ENCODE results near the gene COL4A3. TPM values are rescaled to one million over a fixed set of nuclear protein-coding genes. Genes with fewer than 3 reads are reported as not detected.

The COL4A3 gene
- total and polyA plus RNA-seq, 9 of the 15 experiments (the other 6 are each of a cell fraction or from before 2014, with no cell fraction given), result not detected

DNA sequence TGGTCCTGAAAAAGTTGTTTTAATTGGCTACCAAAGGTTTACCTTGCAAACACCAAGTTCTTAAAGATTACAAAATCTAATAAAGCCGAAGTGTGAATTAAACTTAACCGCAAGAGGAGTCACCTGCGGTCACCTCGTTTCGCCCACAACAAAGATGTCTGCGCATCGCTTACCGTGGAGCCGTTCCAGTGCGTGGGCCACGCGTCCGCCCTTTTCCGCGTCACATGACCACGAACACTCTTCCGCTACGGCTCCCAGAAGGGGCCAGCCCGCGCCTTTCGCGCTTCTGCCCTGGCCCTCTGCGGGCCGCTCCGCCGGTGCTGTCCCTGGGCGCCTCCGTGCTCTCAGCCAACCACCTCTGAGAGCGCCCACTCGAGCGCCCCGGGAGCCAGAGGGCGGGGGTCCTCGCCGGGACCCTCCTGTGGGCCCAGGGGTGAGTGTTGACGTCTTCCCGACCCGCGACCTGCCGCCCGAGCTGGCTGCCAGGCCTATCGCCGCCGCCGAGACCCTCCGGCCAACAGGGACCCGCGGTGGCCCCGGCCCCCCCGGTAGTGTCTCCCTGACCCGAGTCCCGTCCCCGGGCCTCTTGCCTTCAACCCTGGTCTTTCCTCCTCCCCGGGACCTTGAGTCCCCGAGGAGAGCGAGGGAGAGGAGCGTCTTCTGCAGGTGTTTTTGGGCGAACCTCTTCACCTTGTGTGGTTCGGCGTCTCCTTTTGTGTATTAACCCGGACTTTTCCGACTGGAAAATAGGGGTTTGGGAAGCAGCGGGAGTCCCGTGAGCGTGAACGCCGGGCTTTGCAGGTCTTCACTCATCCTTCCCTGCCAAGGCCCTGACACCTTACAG is 160.8 kb downstream of the COL4A3 start, which contains the start of gene MFF (continued):
- TF ChIP-seq ATF3 (IDR thresholded peaks at IDR 0.05), result 0 out of 2 replicates have a peak, but pooled peaks have one; percentile 7
- no peak for TF ChIP-seq ATF3 (CRISPR knock-in tag; conservative IDR thresholded peaks at IDR 0.05)
- TF ChIP-seq BHLHE40 (IDR thresholded peaks at IDR 0.05; ENCODE audit: low read length), result peak; percentile 66; the same call in 1 of the 2 replicates
- peak; percentile 45 for TF ChIP-seq SIN3B (IDR thresholded peaks at IDR 0.05; ENCODE audit: low read depth)
- TF ChIP-seq LCOR (CRISPR knock-in tag; IDR thresholded peaks at IDR 0.05), result no peak; the same call in 1 of the 2 replicates
- no peak for TF ChIP-seq ZNF75A (CRISPR knock-in tag; IDR thresholded peaks at IDR 0.05)
- TF ChIP-seq ZNF133 (CRISPR knock-in tag; IDR thresholded peaks at IDR 0.05), result no peak
- TF ChIP-seq, protein P1, sequence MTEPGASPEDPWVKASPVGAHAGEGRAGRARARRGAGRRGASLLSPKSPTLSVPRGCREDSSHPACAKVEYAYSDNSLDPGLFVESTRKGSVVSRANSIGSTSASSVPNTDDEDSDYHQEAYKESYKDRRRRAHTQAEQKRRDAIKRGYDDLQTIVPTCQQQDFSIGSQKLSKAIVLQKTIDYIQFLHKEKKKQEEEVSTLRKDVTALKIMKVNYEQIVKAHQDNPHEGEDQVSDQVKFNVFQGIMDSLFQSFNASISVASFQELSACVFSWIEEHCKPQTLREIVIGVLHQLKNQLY (CRISPR knock-in tag; conservative IDR thresholded peaks at IDR 0.05), result no peak
- TF ChIP-seq ZNF561 (CRISPR knock-in tag; conservative IDR thresholded peaks at IDR 0.05), result no peak
- TF ChIP-seq SMAD3 (CRISPR knock-in tag; conservative IDR thresholded peaks at IDR 0.05), result no peak
- TF ChIP-seq RUNX1 (IDR thresholded peaks at IDR 0.05; ENCODE audit: low read depth), result no peak
- TF ChIP-seq, protein P2, sequence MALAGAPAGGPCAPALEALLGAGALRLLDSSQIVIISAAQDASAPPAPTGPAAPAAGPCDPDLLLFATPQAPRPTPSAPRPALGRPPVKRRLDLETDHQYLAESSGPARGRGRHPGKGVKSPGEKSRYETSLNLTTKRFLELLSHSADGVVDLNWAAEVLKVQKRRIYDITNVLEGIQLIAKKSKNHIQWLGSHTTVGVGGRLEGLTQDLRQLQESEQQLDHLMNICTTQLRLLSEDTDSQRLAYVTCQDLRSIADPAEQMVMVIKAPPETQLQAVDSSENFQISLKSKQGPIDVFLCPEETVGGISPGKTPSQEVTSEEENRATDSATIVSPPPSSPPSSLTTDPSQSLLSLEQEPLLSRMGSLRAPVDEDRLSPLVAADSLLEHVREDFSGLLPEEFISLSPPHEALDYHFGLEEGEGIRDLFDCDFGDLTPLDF (CRISPR knock-in tag; IDR thresholded peaks at IDR 0.05), result peak; percentile 80; the same call in 1 of the 2 replicates
- TF ChIP-seq, protein P3, sequence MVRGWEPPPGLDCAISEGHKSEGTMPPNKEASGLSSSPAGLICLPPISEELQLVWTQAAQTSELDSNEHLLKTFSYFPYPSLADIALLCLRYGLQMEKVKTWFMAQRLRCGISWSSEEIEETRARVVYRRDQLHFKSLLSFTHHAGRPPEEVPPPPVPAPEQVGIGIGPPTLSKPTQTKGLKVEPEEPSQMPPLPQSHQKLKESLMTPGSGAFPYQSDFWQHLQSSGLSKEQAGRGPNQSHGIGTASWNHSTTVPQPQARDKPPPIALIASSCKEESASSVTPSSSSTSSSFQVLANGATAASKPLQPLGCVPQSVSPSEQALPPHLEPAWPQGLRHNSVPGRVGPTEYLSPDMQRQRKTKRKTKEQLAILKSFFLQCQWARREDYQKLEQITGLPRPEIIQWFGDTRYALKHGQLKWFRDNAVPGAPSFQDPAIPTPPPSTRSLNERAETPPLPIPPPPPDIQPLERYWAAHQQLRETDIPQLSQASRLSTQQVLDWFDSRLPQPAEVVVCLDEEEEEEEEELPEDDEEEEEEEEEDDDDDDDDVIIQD (CRISPR knock-in tag; IDR thresholded peaks at IDR 0.05), result no peak
- TF ChIP-seq, protein P4, sequence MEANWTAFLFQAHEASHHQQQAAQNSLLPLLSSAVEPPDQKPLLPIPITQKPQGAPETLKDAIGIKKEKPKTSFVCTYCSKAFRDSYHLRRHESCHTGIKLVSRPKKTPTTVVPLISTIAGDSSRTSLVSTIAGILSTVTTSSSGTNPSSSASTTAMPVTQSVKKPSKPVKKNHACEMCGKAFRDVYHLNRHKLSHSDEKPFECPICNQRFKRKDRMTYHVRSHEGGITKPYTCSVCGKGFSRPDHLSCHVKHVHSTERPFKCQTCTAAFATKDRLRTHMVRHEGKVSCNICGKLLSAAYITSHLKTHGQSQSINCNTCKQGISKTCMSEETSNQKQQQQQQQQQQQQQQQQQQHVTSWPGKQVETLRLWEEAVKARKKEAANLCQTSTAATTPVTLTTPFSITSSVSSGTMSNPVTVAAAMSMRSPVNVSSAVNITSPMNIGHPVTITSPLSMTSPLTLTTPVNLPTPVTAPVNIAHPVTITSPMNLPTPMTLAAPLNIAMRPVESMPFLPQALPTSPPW (CRISPR knock-in tag; IDR thresholded peaks at IDR 0.05), result peak; percentile 83
- no peak for TF ChIP-seq BRF1 (IDR thresholded peaks at IDR 0.05; ENCODE audit: borderline replicate concordance, extremely low read depth, insufficient read length)
- TF ChIP-seq DACH1 (IDR thresholded peaks at IDR 0.05; ENCODE audit: partially characterized antibody), result no peak
- TF ChIP-seq CC2D1A (IDR thresholded peaks at IDR 0.05), result no peak
- TF ChIP-seq, protein P5, sequence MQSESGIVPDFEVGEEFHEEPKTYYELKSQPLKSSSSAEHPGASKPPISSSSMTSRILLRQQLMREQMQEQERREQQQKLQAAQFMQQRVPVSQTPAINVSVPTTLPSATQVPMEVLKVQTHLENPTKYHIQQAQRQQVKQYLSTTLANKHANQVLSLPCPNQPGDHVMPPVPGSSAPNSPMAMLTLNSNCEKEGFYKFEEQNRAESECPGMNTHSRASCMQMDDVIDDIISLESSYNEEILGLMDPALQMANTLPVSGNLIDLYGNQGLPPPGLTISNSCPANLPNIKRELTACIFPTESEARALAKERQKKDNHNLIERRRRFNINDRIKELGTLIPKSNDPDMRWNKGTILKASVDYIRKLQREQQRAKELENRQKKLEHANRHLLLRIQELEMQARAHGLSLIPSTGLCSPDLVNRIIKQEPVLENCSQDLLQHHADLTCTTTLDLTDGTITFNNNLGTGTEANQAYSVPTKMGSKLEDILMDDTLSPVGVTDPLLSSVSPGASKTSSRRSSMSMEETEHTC (IDR thresholded peaks at IDR 0.05), result peak; percentile 62; the same call in 1 of the 2 replicates
- TF ChIP-seq EHMT2 (IDR thresholded peaks at IDR 0.05), result no peak
- TF ChIP-seq E2F3 (CRISPR knock-in tag; IDR thresholded peaks at IDR 0.05), result peak; percentile 58; the same call in 1 of the 2 replicates
- TF ChIP-seq SMAD2 (IDR thresholded peaks at IDR 0.05; ENCODE audit: low read depth, low read length), result no peak

Measured in K562 (cell line).